H1 (cell line): ENCODE measurements around the gene VAPA. TPM values are rescaled to one million over a fixed set of nuclear protein-coding genes. Genes with fewer than 3 reads are reported as not detected.

Source experiments
- CHD7 ChIP-seq: fragments of 300-600 bp; sonication (generic); IDR thresholded peaks from 2 replicates; pipeline ENCODE4 v1.7.1; 2012; ENCODE audit warnings: low read length, moderate library complexity, mild to moderate bottlenecking, inconsistent platforms; ENCODE audit not compliant: insufficient replicate concordance
- polyA plus RNA-seq, 7 experiments: library from polyadenylated mRNA; depleted of rRNA in 3 of 7; stranded (reverse) in 5 of 7; unstranded in 2 of 7; fragments of >200 nt in 5 of 7; fragments of 200-250 nt in 2 of 7; gene quantifications; 1 replicate in 5 of 7; 2 replicates in 1 of 7; 4 replicates in 1 of 7; pipeline versions ENCODE4 v1.2.1 to v1.2.3, GENCODE V29; 2011 to 2013; ENCODE audit warnings: missing spikeins in 2 of 7, mixed read lengths in 2 of 7
- total RNA-seq: library from RNA; stranded (reverse); fragmentation: NEBNext Ultra II Directional; extraction: Animal tissue kit (Norgen Biotek cat#: 25700); gene quantifications from 2 replicates; pipeline ENCODE4 v1.2.1, GENCODE V29; 2021

VAPA gene
- total and polyA plus RNA-seq, 2 of the 8 experiments (the other 6 are each of a cell fraction or from before 2014, with no cell fraction given) = 79.7 to 130 TPM

- no peak for TF ChIP-seq CHD7
Measured at GRCh38 chr18:9993521-9994025, 79.8 kb downstream of the VAPA start (continued).
